Fibroblast of skin of left quadriceps (primary cell): ENCODE measurements around the gene AMBP.

ENCODE experiments used
- DNase-seq, 2 experiments: peaks; one replicate each; pipeline ENCODE4 v3.0.0-alpha.2; 2013; ENCODE audit warnings: low read depth in 2 of 2

The AMBP gene

GRCh38 chr9:114031948-114032840, 45.9 kb downstream of the AMBP start:
- DNase-seq: no peak

GRCh38 chr9:114031037-114031630, 47.0 kb downstream of the AMBP start:
- no peak for DNase-seq

- DNase-seq: no peak
Measured at GRCh38 chr9:114030364-114030763, 47.7 kb downstream of the AMBP start.

GRCh38 chr9:114029311-114030170, 48.6 kb downstream of the AMBP start:
- no peak for DNase-seq

- no peak for DNase-seq
Measured at GRCh38 chr9:114028646-114029045, 49.5 kb downstream of the AMBP start.

- no peak for DNase-seq
Measured at GRCh38 chr9:114027863-114028465, 50.1 kb downstream of the AMBP start.

GRCh38 chr9:114027159-114027862, 50.8 kb downstream of the AMBP start:
- no peak for DNase-seq

GRCh38 chr9:114026335-114026734, 51.8 kb downstream of the AMBP start:
- no peak for DNase-seq

GRCh38 chr9:114025760-114026159, 52.3 kb downstream of the AMBP start:
- no peak for DNase-seq

GRCh38 chr9:114025196-114025753, 52.8 kb downstream of the AMBP start:
- DNase-seq: no peak

GRCh38 chr9:114023961-114024360, 54.1 kb downstream of the AMBP start:
- no peak for DNase-seq

GRCh38 chr9:114021578-114021977, 56.5 kb downstream of the AMBP start:
- no peak for DNase-seq

GRCh38 chr9:114017741-114018715, 60.1 kb downstream of the AMBP start:
- no peak for DNase-seq

GRCh38 chr9:114016629-114017423, 61.3 kb downstream of the AMBP start:
- DNase-seq: no peak

- DNase-seq: no peak
Measured at GRCh38 chr9:114016101-114016500, 62.0 kb downstream of the AMBP start.

- no peak for DNase-seq
Measured at GRCh38 chr9:114015607-114016006, 62.5 kb downstream of the AMBP start.

GRCh38 chr9:114014044-114014443, 64.1 kb downstream of the AMBP start:
- DNase-seq: no peak

- no peak for DNase-seq
Measured at GRCh38 chr9:114012126-114012525, 66.0 kb downstream of the AMBP start.

- no peak for DNase-seq
Measured at GRCh38 chr9:114011313-114011712, 66.8 kb downstream of the AMBP start.
